Measurements from ENCODE around the gene DEPDC5.

The DEPDC5 gene

GRCh38 chr22:31853736-31854495, 100.1 kb downstream of the DEPDC5 start:
- no peak for DNase-seq

- DNase-seq: no peak
Observed at GRCh38 chr22:31857247-31857646, 103.4 kb downstream of the DEPDC5 start.

- peak; percentile 17 for DNase-seq
Observed at GRCh38 chr22:31861226-31861840, 107.5 kb downstream of the DEPDC5 start.

- no peak for DNase-seq
Observed at GRCh38 chr22:31866918-31867317, 113.1 kb downstream of the DEPDC5 start.

DNA sequence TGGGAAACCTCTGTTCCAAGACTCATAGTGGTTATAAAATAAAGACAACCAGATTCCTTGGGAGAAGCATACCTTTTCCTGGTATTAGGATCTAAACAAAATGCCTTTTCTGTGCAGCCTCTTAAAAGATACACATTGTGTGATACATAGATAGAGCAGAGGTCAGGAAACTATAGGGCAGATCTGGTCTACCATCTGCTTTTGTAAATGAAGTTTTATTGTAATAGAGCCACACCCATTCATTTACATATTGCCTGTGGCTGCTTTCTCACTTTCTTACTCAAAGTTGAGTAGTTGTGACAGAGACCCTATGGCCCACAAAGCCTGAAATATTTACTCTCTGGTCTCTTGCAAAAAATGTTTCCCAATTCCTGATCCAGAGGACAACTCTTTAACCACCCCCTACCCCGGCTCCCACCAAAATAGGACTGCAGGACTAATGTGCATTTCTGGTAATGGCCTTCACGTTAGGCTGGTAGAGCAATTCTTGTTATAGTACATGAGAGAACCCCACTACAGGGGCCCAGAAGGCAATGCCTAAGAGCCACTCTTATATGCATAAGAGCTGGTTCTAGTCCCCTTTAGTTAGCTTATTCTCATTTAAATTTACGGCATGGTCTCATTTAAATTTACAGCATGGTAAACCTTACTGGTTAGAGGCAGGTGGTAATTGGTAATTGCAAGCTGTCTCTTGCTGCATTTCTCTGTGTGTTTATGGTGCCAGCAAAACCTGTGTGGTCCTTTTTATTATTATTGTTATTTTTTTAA, 113.8 kb downstream of the DEPDC5 start:
- no peak for DNase-seq

DNA sequence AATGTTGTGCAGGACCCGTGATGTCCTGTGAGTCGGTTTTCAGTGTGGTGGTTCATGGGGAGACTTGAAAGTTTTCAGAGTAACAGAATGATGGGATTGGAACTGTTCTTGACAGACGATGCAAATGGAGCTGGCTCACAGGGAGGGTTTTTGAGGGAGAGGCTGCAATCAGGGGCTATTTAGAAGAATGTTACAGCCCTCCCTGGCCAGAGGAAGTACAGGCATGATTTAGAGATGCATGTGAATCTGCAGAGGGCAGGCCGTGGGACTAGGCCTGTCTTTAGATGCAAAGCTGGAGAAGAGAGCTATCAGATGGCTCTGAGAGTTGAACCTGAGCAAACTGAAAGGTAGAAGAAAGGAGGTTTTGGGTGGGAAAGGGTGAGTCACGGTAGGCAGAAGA, 115.9 kb downstream of the DEPDC5 start:
- DNase-seq: no peak

DNA sequence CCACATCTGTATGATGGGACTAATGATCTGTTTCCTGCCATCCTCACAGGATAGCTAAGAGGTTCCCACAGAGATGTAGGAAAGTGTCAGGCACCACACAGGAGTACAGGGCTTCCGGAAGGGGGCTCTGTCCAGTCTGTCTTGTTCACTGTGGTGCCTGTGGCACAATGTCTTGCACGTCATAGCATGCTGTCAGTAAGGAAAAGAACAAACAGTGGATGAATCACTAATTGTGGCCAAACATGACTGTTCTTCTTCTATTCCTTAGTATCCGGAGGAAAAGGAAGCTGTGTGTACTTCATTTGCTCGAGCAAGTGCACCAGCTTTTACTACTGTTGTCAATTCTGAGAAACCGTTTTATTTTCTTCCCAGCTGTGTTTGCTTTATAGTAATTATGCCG, 117.1 kb downstream of the DEPDC5 start:
- peak; percentile 86 for DNase-seq

- no peak for DNase-seq
Observed at GRCh38 chr22:31871480-31871879, 117.7 kb downstream of the DEPDC5 start.

- no peak for DNase-seq
Observed at GRCh38 chr22:31872209-31872608, 118.4 kb downstream of the DEPDC5 start.

- no peak for DNase-seq
Observed at GRCh38 chr22:31874821-31875220, 121.0 kb downstream of the DEPDC5 start.

- DNase-seq: peak; percentile 33
Observed at GRCh38 chr22:31876156-31876920, 122.5 kb downstream of the DEPDC5 start.

DNA sequence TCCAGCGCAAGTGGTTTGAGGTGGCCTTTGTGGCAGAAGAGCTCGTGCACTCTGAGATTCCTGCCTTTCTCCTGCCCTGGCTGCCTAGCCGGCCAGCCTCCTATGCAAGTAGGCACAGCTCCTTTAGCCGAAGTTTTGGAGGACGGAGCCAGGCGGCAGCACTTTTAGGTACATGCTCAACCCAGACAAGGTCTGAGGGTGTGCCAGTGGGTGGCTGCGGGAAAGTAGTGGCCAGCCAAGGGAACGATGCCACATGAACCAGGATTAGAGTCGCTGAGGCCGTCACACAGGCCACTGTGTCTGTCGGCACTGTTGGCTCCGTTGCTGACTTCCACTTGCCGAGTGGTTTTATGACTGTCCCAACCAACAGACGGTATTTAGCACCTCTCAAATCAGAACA, 125.8 kb downstream of the DEPDC5 start:
- no peak for DNase-seq

- no peak for DNase-seq
Observed at GRCh38 chr22:31881200-31881599, 127.4 kb downstream of the DEPDC5 start.

GRCh38 chr22:31881865-31882264, 128.0 kb downstream of the DEPDC5 start:
- DNase-seq: no peak

- no peak for DNase-seq
Observed at GRCh38 chr22:31882971-31883370, 129.2 kb downstream of the DEPDC5 start.

GRCh38 chr22:31883989-31884388, 130.2 kb downstream of the DEPDC5 start:
- no peak for DNase-seq

- DNase-seq: peak; percentile 32
Observed at GRCh38 chr22:31891366-31892079, 137.7 kb downstream of the DEPDC5 start.

GRCh38 chr22:31892080-31892433, 138.2 kb downstream of the DEPDC5 start:
- no peak for DNase-seq

DNA sequence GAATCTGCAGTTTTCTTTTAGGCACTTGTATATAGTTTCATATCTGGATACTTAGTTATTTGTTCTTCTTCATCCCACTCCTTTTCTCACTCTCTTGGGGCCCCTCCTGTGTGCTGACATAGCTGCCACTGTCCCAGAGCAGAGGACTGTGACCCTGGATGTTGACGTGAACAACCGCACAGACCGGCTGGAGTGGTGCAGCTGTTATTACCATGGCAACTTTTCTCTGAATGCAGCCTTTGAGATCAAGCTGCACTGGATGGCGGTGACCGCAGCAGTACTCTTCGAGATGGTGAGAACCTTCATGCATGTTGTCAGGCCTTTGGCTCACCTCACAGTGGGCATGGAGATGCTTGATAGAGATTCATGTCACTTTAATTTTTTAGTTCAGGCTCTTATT, 139.6 kb downstream of the DEPDC5 start:
- no peak for DNase-seq

DNA sequence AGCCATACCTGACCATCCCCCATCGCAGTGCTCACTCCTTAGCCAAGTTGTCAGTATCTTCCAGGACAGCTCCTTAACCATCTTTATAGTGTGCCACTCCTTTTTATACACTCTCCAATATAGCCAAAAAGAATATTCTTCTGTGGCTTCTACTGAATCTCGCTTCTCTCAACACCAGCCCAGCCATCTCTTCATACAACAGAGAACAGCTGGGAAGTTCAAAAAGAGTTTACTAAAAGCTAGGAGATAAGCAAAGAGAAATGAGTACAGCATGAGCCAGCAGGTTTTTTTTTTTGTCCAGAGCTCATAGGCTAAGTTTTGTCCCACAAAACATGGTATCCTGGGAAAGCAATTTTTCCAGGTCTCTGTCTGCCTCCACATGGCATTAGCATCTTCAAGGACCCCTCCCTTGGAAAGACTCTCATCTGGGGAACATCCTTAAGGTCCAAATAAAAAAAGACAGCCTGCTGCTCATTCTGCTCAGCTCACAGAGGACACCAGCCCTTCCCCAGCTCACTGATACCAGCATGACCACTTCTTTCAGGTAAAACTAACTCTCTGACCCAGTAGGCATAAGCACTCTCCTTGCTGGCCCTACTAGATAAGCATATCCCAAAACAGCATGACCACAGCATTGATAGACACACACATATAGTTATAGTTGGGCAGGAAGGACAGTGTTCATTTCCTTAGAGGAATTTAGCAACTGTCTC, 141.7 kb downstream of the DEPDC5 start:
- DNase-seq: no peak

DNA sequence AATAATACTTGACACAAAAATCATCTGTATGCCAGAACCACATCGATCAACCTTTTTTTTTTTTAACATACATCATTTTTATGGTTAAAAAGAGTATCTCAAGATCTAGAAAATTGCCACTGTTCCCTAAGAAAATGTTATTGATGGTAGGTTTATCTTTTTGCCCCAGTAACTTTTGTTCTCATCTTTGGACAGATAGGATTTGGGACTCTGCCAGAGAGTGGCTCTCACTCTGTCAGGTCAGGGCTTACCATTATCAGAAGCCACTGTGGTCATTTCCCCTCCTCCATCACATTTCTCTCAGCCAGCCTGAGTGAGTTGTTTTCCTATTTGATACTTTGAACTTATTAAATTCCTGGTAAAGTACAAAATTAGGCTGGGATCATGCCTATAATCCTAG, 142.7 kb downstream of the DEPDC5 start:
- no peak for DNase-seq
